A549 (cell line): ENCODE measurements around the gene MYO18B. TPM values are rescaled to one million over a fixed set of nuclear protein-coding genes. Genes with fewer than 3 reads are reported as not detected.

ENCODE experiments used
- ATAC-seq, 2 experiments: fragments of 200-7000 bp in 1 of 2; fragments of >200 bp in 1 of 2; cut with Nextera tagmentation in 1 of 2; cut with Tn5 transposase in 1 of 2; 3 replicates each; pipeline versions ENCODE4 v1.8.0 to v1.9.1; 2018 to 2020; ENCODE audit warnings: mild to moderate bottlenecking in 1 of 2, moderate library complexity in 1 of 2
- CTCF ChIA-PET: fragments of 300-600 bp; sonication (Branson Sonifier 250); formaldehyde crosslinking; extraction: SDS; loops from one replicate; lab custom pipeline; 2021; ENCODE audit warnings: antibody characterized with exemption, inconsistent platforms; lab: Yijun Ruan, JAX
- POLR2A ChIA-PET: fragments of 350-600 bp; formaldehyde crosslinking; extraction: SDS; loops from one replicate; lab custom pipeline; 2021; ENCODE audit warnings: antibody characterized with exemption, inconsistent platforms; lab: Yijun Ruan, JAX
- DNase-seq, 2 experiments: peaks; one replicate each; pipeline versions ENCODE4 v3.0.0 to v3.0.0-alpha.2; 2011 to 2016; ENCODE audit warnings: low read depth in 1 of 2, low spot score in 1 of 2
- FAIRE-seq: peaks from 2 replicates; lab custom pipeline; 2011; peaks lifted over from hg19 to GRCh38; lab: Jason Lieb, UNC
- H3K27ac ChIP-seq, 2 experiments: fragments of >200 bp; sonication (Bioruptor Twin); formaldehyde crosslinking; 3 replicates each; pipeline ENCODE4 v1.5.1; 2016 to 2017
- H3K4me1 ChIP-seq: fragments of >200 bp; sonication (Bioruptor Twin); formaldehyde crosslinking; 3 replicates; pipeline ENCODE4 v1.6.1; 2016
- H3K4me2 ChIP-seq: fragments of >200 bp; sonication (Bioruptor Twin); formaldehyde crosslinking; 3 replicates; pipeline ENCODE4 v1.6.1; 2016
- H3K4me3 ChIP-seq: fragments of >200 bp; sonication (Bioruptor Twin); formaldehyde crosslinking; 3 replicates; pipeline ENCODE4 v1.5.1; 2016
- H3K9me3 ChIP-seq: fragments of >200 bp; sonication (Bioruptor Twin); formaldehyde crosslinking; 3 replicates; pipeline ENCODE4 v1.6.1; 2016
- ATOH8 ChIP-seq: fragments of 250-450 bp; sonication (Bioruptor Pico); IDR thresholded peaks from 2 replicates; pipeline ENCODE4 v1.5.0; 2020; ENCODE audit warnings: low read depth, mild to moderate bottlenecking, moderate library complexity
- CBX8 ChIP-seq: fragments of 200-600 bp; sonication (generic); IDR thresholded peaks from 2 replicates; pipeline ENCODE4 v1.6.1; 2016
- CHD4 ChIP-seq: fragments of 200-600 bp; sonication (generic); IDR thresholded peaks from 2 replicates; pipeline ENCODE4 v1.6.1; 2016; ENCODE audit warnings: antibody characterized with exemption, mild to moderate bottlenecking, borderline replicate concordance
- EHF ChIP-seq: fragments of 250-450 bp; sonication (Bioruptor Pico); IDR thresholded peaks from 2 replicates; pipeline ENCODE4 v1.5.0; 2020; ENCODE audit warnings: mild to moderate bottlenecking
- EHMT2 ChIP-seq: fragments of 200-600 bp; sonication (generic); IDR thresholded peaks from 2 replicates; pipeline ENCODE4 v1.6.1; 2016; ENCODE audit warnings: antibody characterized with exemption, low read depth, mild to moderate bottlenecking, moderate library complexity
- ELK1 ChIP-seq: fragments of 150-350 bp; IDR thresholded peaks from 2 replicates; pipeline ENCODE4 v1.6.1; 2014; ENCODE audit warnings: low read depth, mild to moderate bottlenecking, low read length
- FOSL2 ChIP-seq, 2 experiments: fragments of 450-650 bp in 1 of 2; fragments of >200 bp in 1 of 2; sonication (Bioruptor Twin) in 1 of 2; formaldehyde crosslinking; IDR thresholded peaks; 2 replicates each; pipeline versions ENCODE4 v1.5.0 to v1.6.1; 2016 to 2020; ENCODE audit warnings: mild to moderate bottlenecking in 1 of 2, moderate library complexity in 1 of 2
- GATA3 ChIP-seq: IDR thresholded peaks from 2 replicates; pipeline ENCODE4 v1.6.1; 2012; ENCODE audit warnings: borderline replicate concordance
- HDAC2 ChIP-seq: fragments of 200-600 bp; sonication (generic); IDR thresholded peaks from 2 replicates; pipeline ENCODE4 v1.6.1; 2016
- HES2 ChIP-seq: fragments of >200 bp; sonication (Bioruptor Twin); formaldehyde crosslinking; IDR thresholded peaks from 2 replicates; pipeline ENCODE4 v1.6.1; 2016
- HEYL ChIP-seq: fragments of 250-450 bp; sonication (Bioruptor Pico); IDR thresholded peaks from 2 replicates; pipeline ENCODE4 v1.8.0; 2021; ENCODE audit warnings: mild to moderate bottlenecking, moderate library complexity
- HMGXB4 ChIP-seq: fragments of 250-450 bp; sonication (Bioruptor Pico); IDR thresholded peaks from 2 replicates; pipeline ENCODE4 v1.5.0; 2021; ENCODE audit warnings: mild to moderate bottlenecking, moderate library complexity, borderline replicate concordance
- JUN ChIP-seq, 2 experiments: fragments of >200 bp; sonication (Bioruptor Twin); formaldehyde crosslinking; IDR thresholded peaks; 2 replicates in 1 of 2; 3 replicates in 1 of 2; pipeline ENCODE4 v1.6.1; 2016 to 2017
- JUNB ChIP-seq: fragments of >200 bp; sonication (Bioruptor Twin); formaldehyde crosslinking; IDR thresholded peaks from 2 replicates; pipeline ENCODE4 v1.6.1; 2016
- KDM1A ChIP-seq: fragments of 200-600 bp; sonication (generic); IDR thresholded peaks from 2 replicates; pipeline ENCODE4 v1.6.1; 2016; ENCODE audit warnings: low read depth, mild to moderate bottlenecking
- KDM5A ChIP-seq: fragments of 200-600 bp; sonication (generic); IDR thresholded peaks from 2 replicates; pipeline ENCODE4 v1.6.1; 2016; ENCODE audit warnings: antibody characterized with exemption, mild to moderate bottlenecking
- MAX ChIP-seq: IDR thresholded peaks from 2 replicates; pipeline ENCODE4 v1.6.1; 2012
- NFE2L2 ChIP-seq: fragments of 150-350 bp; conservative IDR thresholded peaks from 2 replicates; pipeline ENCODE4 v1.6.1; 2014; ENCODE audit warnings: low read length
- NR3C1 ChIP-seq: fragments of >200 bp; sonication (Bioruptor Twin); formaldehyde crosslinking; IDR thresholded peaks from 3 replicates; pipeline ENCODE4 v1.6.1; 2017
- RNF2 ChIP-seq: fragments of 200-600 bp; sonication (generic); IDR thresholded peaks from 2 replicates; pipeline ENCODE4 v1.6.1; 2016; ENCODE audit warnings: low read depth, mild to moderate bottlenecking, antibody characterized with exemption, moderate library complexity, borderline replicate concordance
- TFCP2L1 ChIP-seq: fragments of 250-450 bp; sonication (Bioruptor Pico); IDR thresholded peaks from 2 replicates; pipeline ENCODE4 v1.5.0; 2021; ENCODE audit warnings: mild to moderate bottlenecking
- TP53 ChIP-seq: fragments of 250-450 bp; sonication (Bioruptor Pico); IDR thresholded peaks from 2 replicates; pipeline ENCODE4 v1.5.0; 2021; ENCODE audit warnings: mild to moderate bottlenecking, moderate library complexity
- ZNF302 ChIP-seq: fragments of 250-450 bp; sonication (Bioruptor Pico); IDR thresholded peaks from 2 replicates; pipeline ENCODE4 v1.9.0; 2021; ENCODE audit warnings: inconsistent platforms, mild to moderate bottlenecking, moderate library complexity
- ZSCAN20 ChIP-seq: fragments of 250-450 bp; sonication (Bioruptor Pico); IDR thresholded peaks from 2 replicates; pipeline ENCODE4 v1.8.0; 2022; ENCODE audit warnings: mild to moderate bottlenecking, moderate library complexity
- WGBS: methylation state at CpG from one replicate; pipeline ENCODE4 v1.1.6; 2017; ENCODE audit errors: missing lambda C conversion rate; 5-methylcytosine and 5-hydroxymethylcytosine counted together
- polyA plus RNA-seq, 4 experiments: library from polyadenylated mRNA; depleted of rRNA in 3 of 4; stranded (reverse); fragments of >200 nt; fragmentation: RNase III in 1 of 4; extraction: RNeasy Plus Mini Kit Qiagen cat#74134 plus additional on column Dnase treatment in 1 of 4; gene quantifications; 2 replicates in 3 of 4; 3 replicates in 1 of 4; pipeline ENCODE4 v1.2.3, GENCODE V29; 2011 to 2017

Gene MYO18B
- polyA plus RNA-seq, 2 of the 4 experiments (the other 2 are of a cell fraction), result 0.01 TPM

GRCh38 chr22:25929321-25929878, 187.4 kb downstream of the MYO18B start:
- DNase-seq (no peak), ATAC-seq (no peak), FAIRE-seq (no peak)
- Histone ChIP-seq H3K27ac (no peak overlapping the region), H3K9me3 (no peaks in the 10 kb centered on the region), H3K4me1 (no peaks in the 10 kb centered on the region), H3K4me3 (no peak overlapping the region), H3K4me2 (no peak overlapping the region)
- 5% methylated on average over 5 of the region's 5 CpGs for WGBS
- POLR2A ChIA-PET, result no interaction called here
- CTCF ChIA-PET, result no interaction called here
- TF ChIP-seq HMGXB4 (CRISPR knock-in tag) (no peak), NR3C1 (no peak), HES2 (no peak), KDM5A (no peak), NFE2L2 (no peak), HEYL (CRISPR knock-in tag) (no peak)

GRCh38 chr22:25930083-25930482, 188.1 kb downstream of the MYO18B start:
- no peak for ATAC-seq
- no peak overlapping the region for H3K4me3 ChIP-seq
- no peaks in the 10 kb centered on the region for H3K4me1 ChIP-seq
- FAIRE-seq, result no peak
- WGBS, result 7% methylated on average over 4 of the region's 4 CpGs
- ChIA-PET POLR2A (no interaction called here), CTCF (no interaction called here)
- no peak for TF ChIP-seq ZSCAN20 (CRISPR knock-in tag)
- TF ChIP-seq JUN (IDR thresholded peaks at IDR 0.05), result no peak
- TF ChIP-seq KDM5A, result no peak
- TF ChIP-seq MAX, result no peak
- no peak for TF ChIP-seq GATA3
- no peak for TF ChIP-seq ELK1
- no peak for TF ChIP-seq EHF (CRISPR knock-in tag)
- TF ChIP-seq HES2, result no peak
- TF ChIP-seq TP53 (CRISPR knock-in tag), result no peak
- no peak for TF ChIP-seq NFE2L2
- TF ChIP-seq FOSL2 (IDR thresholded peaks at IDR 0.05), result no peak
- TF ChIP-seq FOSL2 (CRISPR knock-in tag; IDR thresholded peaks at IDR 0.05), result no peak
- TF ChIP-seq KDM1A, result no peak
- DNase-seq, result no peak
- no peak overlapping the region for H3K4me2 ChIP-seq
- no peaks in the 10 kb centered on the region for H3K9me3 ChIP-seq
- H3K27ac ChIP-seq, result no peak overlapping the region

- ATAC-seq, result no peak
- FAIRE-seq, result no peak
- H3K27ac ChIP-seq, result no peak overlapping the region
- no peak overlapping the region for H3K4me2 ChIP-seq
- no peaks in the 10 kb centered on the region for H3K4me1 ChIP-seq
- CTCF ChIA-PET, result no interaction called here
- no peaks in the 10 kb centered on the region for H3K9me3 ChIP-seq
- H3K4me3 ChIP-seq, result no peak overlapping the region
- 9% methylated on average over 5 of the region's 7 CpGs for WGBS
- TF ChIP-seq ATOH8 (no peak), FOSL2 (IDR thresholded peaks at IDR 0.05) (no peak), FOSL2 (CRISPR knock-in tag; IDR thresholded peaks at IDR 0.05) (no peak), ZSCAN20 (CRISPR knock-in tag) (no peak), EHMT2 (no peak), HDAC2 (no peak), JUNB (no peak), CHD4 (no peak), CBX8 (no peak), TFCP2L1 (CRISPR knock-in tag) (no peak), ZNF302 (CRISPR knock-in tag) (no peak), RNF2 (no peak), HMGXB4 (CRISPR knock-in tag) (no peak)
- DNase-seq, result no peak
- POLR2A ChIA-PET, result no interaction called here
Measured at GRCh38 chr22:25930788-25931310, 188.9 kb downstream of the MYO18B start.
